D721Med (cell line): Measurements from ENCODE around the gene CFAP54.

Experiments
- DNase-seq: peaks from one replicate; pipeline ENCODE4 v3.0.0; 2011; ENCODE audit warnings: low spot score; ENCODE audit not compliant: insufficient read length
- FAIRE-seq: peaks from 2 replicates; lab custom pipeline; 2011; peaks lifted over from hg19 to GRCh38; lab: Jason Lieb, UNC
- TF ChIP-seq, protein P1 (sequence below): IDR thresholded peaks from 2 replicates; pipeline ENCODE4 v1.5.1; 2012; ENCODE audit warnings: mild to moderate bottlenecking, control low read depth; ENCODE audit not compliant: insufficient read depth; ENCODE audit errors: missing control alignments

CFAP54 gene

GRCh38 chr12:96770219-96771102 is 281.1 kb downstream of the CFAP54 start:
- no peak for DNase-seq
- TF ChIP-seq, protein P1, sequence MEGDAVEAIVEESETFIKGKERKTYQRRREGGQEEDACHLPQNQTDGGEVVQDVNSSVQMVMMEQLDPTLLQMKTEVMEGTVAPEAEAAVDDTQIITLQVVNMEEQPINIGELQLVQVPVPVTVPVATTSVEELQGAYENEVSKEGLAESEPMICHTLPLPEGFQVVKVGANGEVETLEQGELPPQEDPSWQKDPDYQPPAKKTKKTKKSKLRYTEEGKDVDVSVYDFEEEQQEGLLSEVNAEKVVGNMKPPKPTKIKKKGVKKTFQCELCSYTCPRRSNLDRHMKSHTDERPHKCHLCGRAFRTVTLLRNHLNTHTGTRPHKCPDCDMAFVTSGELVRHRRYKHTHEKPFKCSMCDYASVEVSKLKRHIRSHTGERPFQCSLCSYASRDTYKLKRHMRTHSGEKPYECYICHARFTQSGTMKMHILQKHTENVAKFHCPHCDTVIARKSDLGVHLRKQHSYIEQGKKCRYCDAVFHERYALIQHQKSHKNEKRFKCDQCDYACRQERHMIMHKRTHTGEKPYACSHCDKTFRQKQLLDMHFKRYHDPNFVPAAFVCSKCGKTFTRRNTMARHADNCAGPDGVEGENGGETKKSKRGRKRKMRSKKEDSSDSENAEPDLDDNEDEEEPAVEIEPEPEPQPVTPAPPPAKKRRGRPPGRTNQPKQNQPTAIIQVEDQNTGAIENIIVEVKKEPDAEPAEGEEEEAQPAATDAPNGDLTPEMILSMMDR = no peak
- no peak for FAIRE-seq

DNA sequence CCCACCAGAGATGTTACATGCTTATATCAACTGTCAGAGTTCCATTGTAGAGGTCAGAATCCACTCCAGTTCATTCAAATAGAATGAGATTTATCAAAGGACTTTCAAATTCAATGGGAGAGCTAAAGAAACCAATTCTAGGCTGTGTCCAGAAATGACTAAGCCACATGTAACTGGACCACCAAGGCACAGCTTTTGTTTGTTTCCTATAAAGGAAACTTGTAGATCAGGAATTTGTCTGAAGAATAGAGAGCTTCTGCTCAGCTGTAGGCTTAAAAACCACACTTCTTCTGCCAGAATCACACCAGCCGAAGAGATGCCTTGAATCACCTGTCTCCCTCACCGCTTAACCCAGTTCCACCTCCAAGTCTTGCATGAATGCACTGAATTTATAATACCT is 283.7 kb downstream of the CFAP54 start:
- DNase-seq (no peak), FAIRE-seq (no peak)
- TF ChIP-seq, protein P1 = no peak

- TF ChIP-seq, protein P1 = no peak
- no peak for FAIRE-seq
- no peak for DNase-seq
Measured at GRCh38 chr12:96774496-96775256, 285.3 kb downstream of the CFAP54 start.

DNA sequence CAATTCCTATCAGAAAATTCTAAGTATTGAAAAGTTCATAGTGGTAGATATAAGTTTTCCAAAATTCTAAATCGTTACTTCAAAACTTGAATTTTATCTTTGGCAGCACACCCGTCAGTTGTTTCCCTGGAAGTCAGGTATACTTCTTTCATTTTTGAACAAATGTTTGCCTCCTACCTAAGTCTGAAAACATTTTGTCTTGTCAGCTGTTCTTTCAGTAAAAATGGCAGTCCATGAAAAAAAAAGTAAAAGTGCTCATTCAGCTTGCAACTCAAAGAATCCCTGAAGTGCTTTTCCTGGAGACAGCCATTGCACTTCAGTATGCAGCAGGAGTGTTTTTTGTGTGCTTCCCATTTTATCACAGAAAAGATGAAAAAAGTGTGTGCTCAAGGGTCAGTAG is 287.5 kb downstream of the CFAP54 start:
- TF ChIP-seq, protein P1 = no peak
- DNase-seq (no peak), FAIRE-seq (no peak)

- FAIRE-seq = no peak
- DNase-seq = no peak
- TF ChIP-seq, protein P1 = no peak
Measured at GRCh38 chr12:96780330-96780729, 291.0 kb downstream of the CFAP54 start.

DNA sequence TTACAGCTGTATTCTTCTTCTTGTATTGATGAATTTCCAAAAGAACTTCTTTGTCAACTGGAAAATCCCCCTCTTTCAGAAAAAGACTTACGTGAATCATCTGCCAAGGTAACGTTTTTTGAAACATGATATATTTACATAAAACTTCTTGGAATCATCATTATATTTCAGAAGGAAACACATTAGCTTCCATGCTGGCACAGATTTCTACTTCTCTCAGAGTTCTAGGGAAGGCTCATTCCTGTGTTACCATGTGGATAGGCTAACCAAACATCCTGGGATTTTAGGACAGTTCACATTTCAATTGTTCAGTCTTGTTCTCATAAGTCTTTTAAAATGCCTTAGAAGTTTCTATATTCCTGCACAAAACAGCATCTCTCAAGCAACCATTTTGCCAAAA is 297.4 kb downstream of the CFAP54 start:
- TF ChIP-seq, protein P1 = no peak
- DNase-seq (no peak), FAIRE-seq (no peak)
